Measurements from ENCODE around the gene IFI35. TPM values are rescaled to one million over a fixed set of nuclear protein-coding genes. Genes with fewer than 3 reads are reported as not detected.

Gene IFI35
- total RNA-seq, 1 donor from 2014 or later, result 60.5 TPM

DNA sequence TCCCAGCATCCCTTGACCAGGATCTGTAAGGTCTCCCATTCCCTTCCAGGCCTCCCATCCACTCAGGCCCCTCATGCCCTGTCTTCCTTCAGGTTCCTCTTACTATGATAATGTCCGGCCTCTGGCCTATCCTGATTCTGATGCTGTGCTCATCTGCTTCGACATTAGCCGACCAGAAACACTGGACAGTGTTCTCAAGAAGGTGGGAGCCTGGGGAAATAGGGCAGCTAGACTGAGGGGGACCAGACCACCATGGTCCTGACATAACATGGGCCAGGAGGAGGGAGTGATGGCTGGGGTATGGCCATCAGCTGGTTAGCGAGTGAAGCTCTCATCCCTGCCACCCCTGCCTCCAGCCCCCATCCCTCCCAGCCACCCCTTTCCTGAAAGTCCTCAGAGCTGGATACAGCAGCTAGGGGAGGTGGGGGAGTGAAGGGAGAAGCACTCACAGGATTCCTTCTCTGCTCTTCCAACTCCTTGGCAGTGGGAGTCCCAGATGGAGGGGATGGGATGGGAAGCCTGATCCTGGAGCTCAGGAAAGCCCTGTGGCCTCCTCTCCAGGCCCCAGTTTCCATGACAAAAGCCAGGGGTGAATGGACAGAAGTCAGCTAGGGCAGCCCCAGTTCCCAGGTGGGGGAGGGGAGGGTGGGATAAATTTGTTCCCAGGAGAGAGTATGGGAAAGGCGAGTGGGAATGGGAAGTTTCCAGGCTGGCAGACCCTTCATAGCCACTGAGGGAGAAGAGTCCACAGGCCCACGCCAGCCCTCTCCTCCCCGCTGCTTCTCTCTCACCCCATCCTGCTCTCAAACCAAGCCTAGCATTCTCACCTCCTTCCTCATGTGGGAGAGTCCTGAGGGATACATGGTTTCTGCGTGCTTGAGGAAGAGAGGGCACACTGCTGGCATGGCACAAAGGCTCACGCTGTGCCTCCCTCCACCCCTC lies 20.8 kb downstream of the IFI35 start:
- DNase-seq (ENCODE audit: low read depth), result no peak
- no peak overlapping the region for H3K27ac Mint-ChIP-seq (ENCODE audit: unreplicated experiment)

DNA sequence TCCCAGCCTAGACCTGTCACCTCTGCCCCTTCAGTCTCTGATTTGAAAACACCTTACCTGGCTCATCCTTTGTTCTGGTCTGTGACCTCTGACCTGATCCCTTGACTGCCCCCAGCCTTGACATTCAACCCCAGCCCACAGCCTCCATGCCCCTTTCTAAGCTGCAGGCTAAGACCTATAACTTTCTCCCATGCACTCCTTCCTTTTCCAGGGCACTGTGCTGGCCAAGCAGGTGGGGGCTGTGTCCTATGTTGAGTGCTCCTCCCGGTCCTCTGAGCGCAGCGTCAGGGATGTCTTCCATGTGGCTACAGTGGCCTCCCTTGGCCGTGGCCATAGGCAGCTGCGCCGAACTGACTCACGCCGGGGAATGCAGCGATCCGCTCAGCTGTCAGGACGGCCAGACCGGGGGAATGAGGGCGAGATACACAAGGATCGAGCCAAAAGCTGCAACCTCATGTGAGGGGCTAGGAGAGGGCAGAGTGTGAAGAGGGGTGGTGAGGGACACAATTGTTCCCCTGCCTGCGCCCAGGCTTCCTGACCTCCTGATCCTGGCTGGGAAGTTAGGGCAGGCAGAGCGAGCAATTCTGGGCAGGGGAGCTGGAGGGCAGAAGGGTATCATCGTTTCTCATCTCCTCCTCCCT lies 21.8 kb downstream of the IFI35 start:
- H3K9me3 Mint-ChIP-seq (ENCODE audit: unreplicated experiment), result no peaks in the 10 kb centered on the region
- no peak for TF ChIP-seq EZH2 (IDR thresholded peaks at IDR 0.05; ENCODE audit: insufficient read depth, low read length)
- TF ChIP-seq, protein P1, sequence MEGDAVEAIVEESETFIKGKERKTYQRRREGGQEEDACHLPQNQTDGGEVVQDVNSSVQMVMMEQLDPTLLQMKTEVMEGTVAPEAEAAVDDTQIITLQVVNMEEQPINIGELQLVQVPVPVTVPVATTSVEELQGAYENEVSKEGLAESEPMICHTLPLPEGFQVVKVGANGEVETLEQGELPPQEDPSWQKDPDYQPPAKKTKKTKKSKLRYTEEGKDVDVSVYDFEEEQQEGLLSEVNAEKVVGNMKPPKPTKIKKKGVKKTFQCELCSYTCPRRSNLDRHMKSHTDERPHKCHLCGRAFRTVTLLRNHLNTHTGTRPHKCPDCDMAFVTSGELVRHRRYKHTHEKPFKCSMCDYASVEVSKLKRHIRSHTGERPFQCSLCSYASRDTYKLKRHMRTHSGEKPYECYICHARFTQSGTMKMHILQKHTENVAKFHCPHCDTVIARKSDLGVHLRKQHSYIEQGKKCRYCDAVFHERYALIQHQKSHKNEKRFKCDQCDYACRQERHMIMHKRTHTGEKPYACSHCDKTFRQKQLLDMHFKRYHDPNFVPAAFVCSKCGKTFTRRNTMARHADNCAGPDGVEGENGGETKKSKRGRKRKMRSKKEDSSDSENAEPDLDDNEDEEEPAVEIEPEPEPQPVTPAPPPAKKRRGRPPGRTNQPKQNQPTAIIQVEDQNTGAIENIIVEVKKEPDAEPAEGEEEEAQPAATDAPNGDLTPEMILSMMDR (IDR thresholded peaks at IDR 0.05; ENCODE audit: insufficient read depth, low read depth, low read length), result no peak
- Histone ChIP-seq H3K9ac (ENCODE audit: low read length) (no peak overlapping the region), H3K79me2 (ENCODE audit: insufficient read depth, low read length) (no peaks in the 10 kb centered on the region), H3K4me3 (ENCODE audit: insufficient read depth, low read depth, low read length) (no peak overlapping the region), H3K27me3 (ENCODE audit: insufficient read depth, low read length) (no peaks in the 10 kb centered on the region), H3K4me1 (ENCODE audit: insufficient read depth, low read length) (peaks cover 11% of the 10 kb centered on the region), H3K9me3 (ENCODE audit: insufficient read depth, low read depth, low read length) (no peaks in the 10 kb centered on the region), H3K27ac (ENCODE audit: low read depth, low read length) (no peak overlapping the region), H3K36me3 (ENCODE audit: insufficient read depth, low read length) (no peaks in the 10 kb centered on the region), H3K4me2 (ENCODE audit: low read length) (no peak overlapping the region), H4K20me1 (ENCODE audit: insufficient read depth, low read length) (no peaks in the 10 kb centered on the region), H2AFZ (ENCODE audit: low read depth, low read length) (no peak overlapping the region)
- no peak overlapping the region for H3K27ac Mint-ChIP-seq (ENCODE audit: unreplicated experiment)
- H3K36me3 Mint-ChIP-seq (ENCODE audit: low read depth, unreplicated experiment), result no peaks in the 10 kb centered on the region
- H3K27me3 Mint-ChIP-seq (ENCODE audit: low read depth, unreplicated experiment), result peaks cover 6% of the 10 kb centered on the region
- H3K4me3 Mint-ChIP-seq (ENCODE audit: unreplicated experiment), result peak overlapping the region; percentile 50
- H3K4me1 Mint-ChIP-seq (ENCODE audit: low read depth, unreplicated experiment), result no peaks in the 10 kb centered on the region
- no peak for FAIRE-seq
- DNase-seq (ENCODE audit: low read depth), result no peak

More for the DNA sequence above, 20.8 kb downstream of the IFI35 start:
- Mint-ChIP-seq H3K4me3 (ENCODE audit: unreplicated experiment) (peak overlapping the region; percentile 50), H3K27me3 (ENCODE audit: low read depth, unreplicated experiment) (peaks cover 6% of the 10 kb centered on the region), H3K36me3 (ENCODE audit: low read depth, unreplicated experiment) (no peaks in the 10 kb centered on the region), H3K9me3 (ENCODE audit: unreplicated experiment) (no peaks in the 10 kb centered on the region), H3K4me1 (ENCODE audit: low read depth, unreplicated experiment) (no peaks in the 10 kb centered on the region)
- no peaks in the 10 kb centered on the region for H4K20me1 ChIP-seq (ENCODE audit: insufficient read depth, low read length)
- peaks cover 11% of the 10 kb centered on the region for H3K4me1 ChIP-seq (ENCODE audit: insufficient read depth, low read length)
- TF ChIP-seq, protein P1 (IDR thresholded peaks at IDR 0.05; ENCODE audit: insufficient read depth, low read depth, low read length), result no peak
- no peak for TF ChIP-seq EZH2 (IDR thresholded peaks at IDR 0.05; ENCODE audit: insufficient read depth, low read length)
- H3K27me3 ChIP-seq (ENCODE audit: insufficient read depth, low read length), result no peaks in the 10 kb centered on the region
- H3K4me2 ChIP-seq (ENCODE audit: low read length), result no peak overlapping the region
- H3K9me3 ChIP-seq (ENCODE audit: insufficient read depth, low read depth, low read length), result no peaks in the 10 kb centered on the region
- H3K36me3 ChIP-seq (ENCODE audit: insufficient read depth, low read length), result no peaks in the 10 kb centered on the region
- FAIRE-seq, result no peak
- H3K9ac ChIP-seq (ENCODE audit: low read length), result no peak overlapping the region
- H3K27ac ChIP-seq (ENCODE audit: low read depth, low read length), result no peak overlapping the region
- no peaks in the 10 kb centered on the region for H3K79me2 ChIP-seq (ENCODE audit: insufficient read depth, low read length)
- H3K4me3 ChIP-seq (ENCODE audit: insufficient read depth, low read depth, low read length), result no peak overlapping the region
- no peak overlapping the region for H2AFZ ChIP-seq (ENCODE audit: low read depth, low read length)
